Activated naive CD8-positive, alpha-beta T cell treated with anti-CD3 and anti-CD28 coated beads, Interleukin-2, amount 50 U/mL, for 24 hours (primary cell): Measurements from ENCODE around the gene ANKRD6.

Experiments
- ATAC-seq: fragments of 150-1000 bp; cut with Tn5 transposase; one replicate; pipeline ENCODE4 v1.10.0; 2021
- DNase-seq: peaks from one replicate; pipeline ENCODE4 v3.0.0; 2021
- H3K27ac Mint-ChIP-seq: one replicate; pipeline ENCODE4 v1.8.0; 2021; ENCODE audit warnings: mild to moderate bottlenecking, mixed read lengths
- H3K27me3 Mint-ChIP-seq: one replicate; pipeline ENCODE4 v1.8.0; 2021; ENCODE audit warnings: mixed read lengths
- H3K36me3 Mint-ChIP-seq: one replicate; pipeline ENCODE4 v1.8.0; 2021; ENCODE audit warnings: low read depth, mixed read lengths
- H3K4me1 Mint-ChIP-seq: one replicate; pipeline ENCODE4 v1.8.0; 2021; ENCODE audit warnings: mixed read lengths
- H3K4me3 Mint-ChIP-seq: one replicate; pipeline ENCODE4 v1.8.0; 2021; ENCODE audit warnings: mild to moderate bottlenecking, moderate library complexity, mixed read lengths
- H3K9me3 Mint-ChIP-seq: one replicate; pipeline ENCODE4 v1.8.0; 2021; ENCODE audit warnings: mixed read lengths

ANKRD6 gene

DNA sequence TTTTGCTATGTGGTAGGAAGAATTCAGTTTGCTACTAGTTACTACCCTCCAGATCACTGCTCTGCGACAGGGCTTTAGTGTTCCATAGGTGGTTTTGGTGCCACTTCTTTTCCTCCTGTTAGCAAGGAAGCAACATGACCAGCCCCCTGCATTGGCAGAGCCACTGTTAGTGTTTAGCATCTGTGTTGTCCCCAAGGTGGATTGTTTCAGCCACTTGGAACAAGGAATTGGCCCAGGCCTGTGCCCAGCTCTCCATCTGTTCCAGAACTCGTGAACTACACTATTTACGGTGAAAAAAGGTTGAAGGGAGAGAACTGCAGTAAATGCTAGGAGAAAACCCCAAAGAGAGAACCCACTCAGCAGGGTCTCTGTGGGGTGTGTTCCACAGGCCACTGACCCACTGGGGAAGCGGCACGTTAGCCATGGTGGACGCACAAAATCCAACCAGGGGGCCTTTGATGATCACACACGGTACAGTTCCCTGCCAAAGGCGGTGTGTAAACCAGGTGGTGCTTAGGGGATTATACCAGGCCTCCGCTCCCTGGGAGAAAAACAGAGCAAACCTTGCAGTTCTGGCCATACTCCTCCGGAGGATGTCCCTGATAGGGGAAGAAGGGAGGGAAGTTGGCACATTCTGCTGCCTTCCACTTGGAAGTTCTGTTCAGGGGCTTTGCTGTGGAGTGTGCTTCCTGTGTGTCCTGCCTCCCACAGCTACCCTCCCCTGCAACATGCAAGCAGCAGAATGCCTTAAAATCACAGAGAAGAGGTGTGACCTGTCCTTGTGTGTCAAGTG is 133.3 kb downstream of the ANKRD6 start:
- Mint-ChIP-seq H3K4me3 (no peak overlapping the region), H3K27me3 (no peaks in the 10 kb centered on the region), H3K36me3 (no peaks in the 10 kb centered on the region), H3K9me3 (no peaks in the 10 kb centered on the region), H3K4me1 (no peaks in the 10 kb centered on the region), H3K27ac (no peak overlapping the region)
- DNase-seq = no peak
- ATAC-seq = no peak

DNA sequence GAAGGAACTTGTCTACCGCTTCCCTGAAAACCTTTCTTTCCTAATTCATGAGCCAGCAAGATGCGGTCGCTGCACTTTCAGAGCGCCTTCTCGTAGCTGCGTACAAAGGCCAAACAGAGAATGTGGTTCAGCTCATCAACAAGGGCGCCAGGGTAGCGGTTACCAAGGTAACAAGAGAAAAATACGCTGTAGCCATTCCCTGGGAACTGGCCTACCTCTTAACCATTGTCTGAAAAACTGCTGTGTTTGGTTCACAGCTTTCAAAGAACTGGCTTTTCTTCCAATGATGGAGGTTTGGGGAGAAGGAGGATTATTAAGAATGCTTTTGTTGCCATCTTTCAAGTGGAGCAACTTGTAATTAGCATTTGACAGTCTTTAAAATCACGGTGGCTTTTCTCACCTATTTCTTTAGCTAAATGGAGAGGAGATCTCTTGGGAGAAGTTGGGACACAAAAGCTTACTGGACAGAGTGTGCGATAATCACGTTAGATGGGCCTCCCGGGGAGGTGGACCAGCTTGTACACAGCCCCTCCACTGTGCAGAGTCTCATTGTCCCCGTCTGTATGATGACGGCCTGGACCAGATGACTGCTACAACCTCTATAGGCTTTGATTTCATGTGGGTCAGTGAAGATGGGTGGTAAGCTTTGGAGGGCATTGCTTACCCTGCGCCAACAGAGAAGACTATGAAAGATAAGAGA is 134.1 kb downstream of the ANKRD6 start:
- Mint-ChIP-seq H3K36me3 (no peaks in the 10 kb centered on the region), H3K9me3 (no peaks in the 10 kb centered on the region), H3K4me3 (no peak overlapping the region), H3K4me1 (no peaks in the 10 kb centered on the region), H3K27me3 (no peaks in the 10 kb centered on the region), H3K27ac (no peak overlapping the region)
- no peak for ATAC-seq
- no peak for DNase-seq

- ATAC-seq (no peak), DNase-seq (no peak)
- no peak overlapping the region for H3K27ac Mint-ChIP-seq
- H3K36me3 Mint-ChIP-seq = no peaks in the 10 kb centered on the region
- H3K27me3 Mint-ChIP-seq = no peaks in the 10 kb centered on the region
- no peaks in the 10 kb centered on the region for H3K9me3 Mint-ChIP-seq
- H3K4me3 Mint-ChIP-seq = no peak overlapping the region
- no peaks in the 10 kb centered on the region for H3K4me1 Mint-ChIP-seq
Measured at GRCh38 chr6:89567630-89568390, 134.9 kb downstream of the ANKRD6 start.

GRCh38 chr6:89574910-89575561 is 142.1 kb downstream of the ANKRD6 start:
- Mint-ChIP-seq H3K4me3 (no peak overlapping the region), H3K9me3 (no peaks in the 10 kb centered on the region), H3K27ac (no peak overlapping the region), H3K27me3 (no peaks in the 10 kb centered on the region), H3K4me1 (peaks cover 3% of the 10 kb centered on the region), H3K36me3 (no peaks in the 10 kb centered on the region)
- DNase-seq (no peak), ATAC-seq (no peak)

DNA sequence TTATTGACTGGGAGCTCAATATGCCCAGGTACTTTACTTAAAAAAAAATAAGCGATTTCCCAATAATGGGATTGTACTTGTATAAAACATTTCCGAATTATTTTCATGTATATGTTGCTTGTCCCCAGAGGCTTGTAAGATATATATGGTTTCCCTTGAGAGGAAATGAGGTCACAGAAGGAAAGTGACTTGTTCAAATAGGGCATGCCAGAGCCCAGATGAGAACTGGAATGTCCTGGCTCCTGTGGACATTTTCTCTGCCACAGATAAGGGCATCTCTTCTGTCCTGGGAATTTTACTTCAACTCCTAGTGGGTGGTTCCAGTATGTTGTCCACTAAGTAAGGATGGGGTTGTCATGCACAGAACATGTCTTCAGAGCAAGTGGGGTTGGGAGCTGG is 142.6 kb downstream of the ANKRD6 start:
- ATAC-seq (no peak), DNase-seq (no peak)
- H3K9me3 Mint-ChIP-seq = no peaks in the 10 kb centered on the region
- H3K4me3 Mint-ChIP-seq = no peak overlapping the region
- no peaks in the 10 kb centered on the region for H3K27me3 Mint-ChIP-seq
- H3K36me3 Mint-ChIP-seq = no peaks in the 10 kb centered on the region
- no peak overlapping the region for H3K27ac Mint-ChIP-seq
- peaks cover 3% of the 10 kb centered on the region for H3K4me1 Mint-ChIP-seq

- Mint-ChIP-seq H3K9me3 (no peaks in the 10 kb centered on the region), H3K4me1 (no peaks in the 10 kb centered on the region), H3K27me3 (no peaks in the 10 kb centered on the region), H3K4me3 (no peak overlapping the region), H3K36me3 (no peaks in the 10 kb centered on the region), H3K27ac (no peak overlapping the region)
- no peak for ATAC-seq
- no peak for DNase-seq
Measured at GRCh38 chr6:89580997-89581666, 148.2 kb downstream of the ANKRD6 start.

DNA sequence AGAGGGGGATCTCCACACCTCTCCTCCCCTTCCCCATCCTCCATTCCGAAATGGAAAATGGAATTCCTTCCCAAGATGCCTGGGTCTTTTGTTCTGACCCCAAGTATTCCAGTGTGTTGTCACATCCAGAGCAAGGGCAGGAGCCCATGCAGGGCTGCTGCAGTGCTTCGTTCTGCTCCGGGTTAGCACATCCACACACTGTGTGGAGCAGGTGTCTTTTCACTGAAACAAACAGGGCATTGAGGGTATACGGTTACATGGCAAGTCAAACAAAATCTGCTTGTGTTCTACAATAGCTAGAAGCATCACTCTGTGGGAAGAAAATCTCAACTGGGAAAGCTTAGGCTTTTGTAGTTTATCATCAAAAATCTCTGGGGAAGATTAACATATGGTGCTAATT is 148.7 kb downstream of the ANKRD6 start:
- no peak for DNase-seq
- Mint-ChIP-seq H3K4me1 (no peaks in the 10 kb centered on the region), H3K27ac (no peak overlapping the region), H3K27me3 (no peaks in the 10 kb centered on the region), H3K36me3 (no peaks in the 10 kb centered on the region), H3K4me3 (no peak overlapping the region), H3K9me3 (no peaks in the 10 kb centered on the region)
- no peak for ATAC-seq

DNA sequence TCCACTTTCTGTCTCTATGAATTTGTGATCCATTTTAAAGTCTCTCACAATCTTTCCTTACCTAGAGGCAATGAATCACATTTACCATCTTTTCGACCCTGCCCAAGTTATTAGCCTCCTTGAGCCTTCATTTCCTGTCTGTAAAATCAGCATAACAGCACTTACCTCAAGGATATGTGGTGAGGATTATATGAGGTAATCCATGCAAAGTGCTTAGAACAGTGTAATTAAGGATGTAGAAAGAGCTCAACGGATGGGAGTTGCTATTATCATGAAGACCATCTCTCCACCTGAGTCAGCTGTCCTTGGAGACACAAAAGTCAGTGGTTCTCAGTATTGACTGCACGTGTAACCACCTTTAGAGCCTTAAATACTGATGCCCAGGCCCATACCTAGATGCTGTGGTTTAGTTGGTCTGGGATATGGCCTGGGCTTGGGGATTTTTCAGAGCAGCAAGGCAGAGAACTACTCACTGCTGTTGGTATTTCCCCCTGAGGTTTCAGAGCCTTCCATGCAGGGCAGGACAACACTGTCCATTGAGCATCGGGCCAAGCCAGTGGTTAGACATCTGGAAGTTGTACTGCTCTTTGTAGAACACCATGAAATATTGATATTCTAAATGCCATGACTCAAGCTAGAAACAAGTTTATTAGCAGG is 149.8 kb downstream of the ANKRD6 start:
- Mint-ChIP-seq H3K9me3 (no peaks in the 10 kb centered on the region), H3K27me3 (no peaks in the 10 kb centered on the region), H3K4me3 (no peak overlapping the region), H3K27ac (no peak overlapping the region), H3K36me3 (no peaks in the 10 kb centered on the region), H3K4me1 (no peaks in the 10 kb centered on the region)
- no peak for DNase-seq
- ATAC-seq = no peak

- no peak for DNase-seq
- H3K4me3 Mint-ChIP-seq = no peak overlapping the region
- no peaks in the 10 kb centered on the region for H3K36me3 Mint-ChIP-seq
- H3K27ac Mint-ChIP-seq = no peak overlapping the region
- H3K4me1 Mint-ChIP-seq = no peaks in the 10 kb centered on the region
- no peaks in the 10 kb centered on the region for H3K9me3 Mint-ChIP-seq
- no peak for ATAC-seq
- H3K27me3 Mint-ChIP-seq = no peaks in the 10 kb centered on the region
Measured at GRCh38 chr6:89583559-89583958, 150.6 kb downstream of the ANKRD6 start.

GRCh38 chr6:89584539-89584938 is 151.6 kb downstream of the ANKRD6 start:
- Mint-ChIP-seq H3K4me3 (no peak overlapping the region), H3K27me3 (no peaks in the 10 kb centered on the region), H3K27ac (no peak overlapping the region), H3K4me1 (no peaks in the 10 kb centered on the region), H3K9me3 (no peaks in the 10 kb centered on the region), H3K36me3 (no peaks in the 10 kb centered on the region)
- DNase-seq (no peak), ATAC-seq (no peak)

GRCh38 chr6:89585154-89585553 is 152.2 kb downstream of the ANKRD6 start:
- no peaks in the 10 kb centered on the region for H3K4me1 Mint-ChIP-seq
- H3K27me3 Mint-ChIP-seq = no peaks in the 10 kb centered on the region
- DNase-seq (no peak), ATAC-seq (no peak)
- no peak overlapping the region for H3K4me3 Mint-ChIP-seq
- H3K27ac Mint-ChIP-seq = no peak overlapping the region
- H3K9me3 Mint-ChIP-seq = no peaks in the 10 kb centered on the region
- no peaks in the 10 kb centered on the region for H3K36me3 Mint-ChIP-seq

DNA sequence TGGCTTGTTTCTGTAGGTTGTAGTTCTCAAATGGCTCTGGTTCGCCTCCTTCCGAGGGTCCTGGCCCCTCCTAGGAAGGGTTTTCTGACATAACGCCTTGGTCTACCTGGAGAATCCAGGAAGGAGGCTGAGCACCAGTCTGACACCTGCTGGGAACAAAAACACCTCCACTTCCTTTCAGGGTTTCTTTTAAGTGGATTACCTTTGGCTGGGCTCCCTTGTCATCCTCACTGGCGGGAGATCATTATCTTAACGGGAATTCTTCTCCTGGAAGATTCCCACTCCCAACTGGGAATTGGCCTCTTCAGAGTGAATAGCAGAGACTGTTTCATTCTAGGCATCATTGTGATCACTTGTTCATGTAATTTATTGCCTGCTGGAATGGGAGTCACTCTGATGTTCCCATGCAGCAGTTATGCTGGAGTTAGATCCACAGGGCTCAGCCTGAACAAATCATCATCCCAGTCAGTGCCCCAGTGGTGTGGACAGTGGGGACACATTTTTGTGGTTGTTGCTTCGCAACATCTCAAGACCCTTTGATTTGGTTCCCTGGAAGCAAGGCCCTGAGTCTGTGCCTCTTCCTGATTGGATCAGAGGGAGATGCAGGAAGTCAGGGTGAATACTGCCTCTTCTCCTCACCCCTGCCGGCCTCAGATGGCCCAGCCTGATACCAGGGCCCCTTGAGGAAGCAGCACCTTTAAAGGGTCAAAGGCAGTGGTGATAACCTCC is 156.5 kb downstream of the ANKRD6 start:
- H3K27ac Mint-ChIP-seq = no peak overlapping the region
- no peak overlapping the region for H3K4me3 Mint-ChIP-seq
- H3K9me3 Mint-ChIP-seq = no peaks in the 10 kb centered on the region
- H3K27me3 Mint-ChIP-seq = no peaks in the 10 kb centered on the region
- DNase-seq (no peak), ATAC-seq (no peak)
- no peaks in the 10 kb centered on the region for H3K4me1 Mint-ChIP-seq
- H3K36me3 Mint-ChIP-seq = no peaks in the 10 kb centered on the region

DNA sequence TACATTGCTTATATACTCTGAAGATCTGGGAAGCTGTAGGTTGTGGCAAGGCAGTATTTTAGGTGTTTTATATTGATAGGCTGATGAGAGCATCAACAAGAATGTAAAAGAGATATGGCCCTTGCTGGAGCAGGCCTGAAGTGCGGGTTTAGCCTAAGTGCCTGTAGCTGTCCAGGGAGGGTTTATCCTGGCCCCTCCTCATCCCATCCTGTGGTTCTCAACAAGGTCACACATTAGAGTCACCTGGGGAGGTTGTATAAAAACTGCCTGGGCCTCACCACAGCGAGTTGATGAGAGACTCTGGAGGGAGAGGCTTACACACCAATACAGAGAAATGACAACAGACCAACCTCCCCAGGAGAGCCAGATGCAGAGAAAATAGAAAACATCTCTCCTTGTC is 157.2 kb downstream of the ANKRD6 start:
- ATAC-seq = no peak
- no peaks in the 10 kb centered on the region for H3K4me1 Mint-ChIP-seq
- DNase-seq = no peak
- no peak overlapping the region for H3K27ac Mint-ChIP-seq
- no peaks in the 10 kb centered on the region for H3K27me3 Mint-ChIP-seq
- H3K4me3 Mint-ChIP-seq = no peak overlapping the region
- no peaks in the 10 kb centered on the region for H3K9me3 Mint-ChIP-seq
- H3K36me3 Mint-ChIP-seq = no peaks in the 10 kb centered on the region
